Trophoblast cell (in vitro differentiated cells and primary cell): ENCODE data around the gene KLHDC8A.

Experiments
- DNase-seq, 2 donors: peaks; one replicate each; pipeline ENCODE4 v3.0.0-alpha.2; 2016
- H2AFZ ChIP-seq: 2 replicates; pipeline ENCODE4 v1.6.1; 2013; ENCODE audit warnings: low read length, moderate library complexity, mild to moderate bottlenecking; ENCODE audit not compliant: insufficient read depth, poor library complexity
- H2AK5ac ChIP-seq: 2 replicates; pipeline ENCODE4 v1.6.1; 2013; ENCODE audit warnings: mild to moderate bottlenecking, low read length
- H2BK120ac ChIP-seq: 2 replicates; pipeline ENCODE4 v1.6.1; 2013; ENCODE audit warnings: low read length, mild to moderate bottlenecking, moderate library complexity; ENCODE audit not compliant: insufficient read depth, poor library complexity
- H2BK12ac ChIP-seq: 2 replicates; pipeline ENCODE4 v1.6.1; 2013; ENCODE audit warnings: mild to moderate bottlenecking, low read length, moderate library complexity
- H2BK5ac ChIP-seq: 2 replicates; pipeline ENCODE4 v1.6.1; 2013; ENCODE audit warnings: low read length, low read depth, moderate library complexity, mild to moderate bottlenecking; ENCODE audit not compliant: poor library complexity
- H3K14ac ChIP-seq: 2 replicates; pipeline ENCODE4 v1.6.1; 2013; ENCODE audit warnings: mild to moderate bottlenecking, low read length
- H3K18ac ChIP-seq: 2 replicates; pipeline ENCODE4 v1.6.1; 2013; ENCODE audit warnings: mild to moderate bottlenecking, low read length
- H3K23ac ChIP-seq: 2 replicates; pipeline ENCODE4 v1.6.1; 2013; ENCODE audit warnings: low read length
- H3K27ac ChIP-seq: 2 replicates; pipeline ENCODE4 v1.5.1; 2013; ENCODE audit warnings: low read depth, mild to moderate bottlenecking, inconsistent platforms, low read length, moderate library complexity
- H3K27me3 ChIP-seq: 2 replicates; pipeline ENCODE4 v1.6.1; 2013; ENCODE audit warnings: inconsistent platforms, mild to moderate bottlenecking, low read length, moderate library complexity; ENCODE audit not compliant: insufficient read depth
- H3K36me3 ChIP-seq, 2 experiments: 1 replicate in 1 of 2; 2 replicates in 1 of 2; pipeline ENCODE4 v1.6.1; 2013; ENCODE audit warnings: low read length in 2 of 2, mild to moderate bottlenecking in 2 of 2, moderate library complexity in 1 of 2; ENCODE audit not compliant: insufficient read depth in 2 of 2, control insufficient read depth in 1 of 2
- H3K4ac ChIP-seq: 2 replicates; pipeline ENCODE4 v1.6.1; 2013; ENCODE audit warnings: low read depth, mild to moderate bottlenecking, low read length, moderate library complexity
- H3K4me1 ChIP-seq, 2 experiments: 1 replicate in 1 of 2; 2 replicates in 1 of 2; pipeline ENCODE4 v1.6.1; 2013; ENCODE audit warnings: low read length in 2 of 2, mild to moderate bottlenecking in 2 of 2, moderate library complexity in 1 of 2; ENCODE audit not compliant: insufficient read depth in 2 of 2, control insufficient read depth in 1 of 2
- H3K4me2 ChIP-seq: 2 replicates; pipeline ENCODE4 v1.6.1; 2013; ENCODE audit warnings: inconsistent platforms, mild to moderate bottlenecking, low read length, moderate library complexity
- H3K4me3 ChIP-seq: 2 replicates; pipeline ENCODE4 v1.5.1; 2013; ENCODE audit warnings: mild to moderate bottlenecking, low read depth, low read length, inconsistent platforms
- H3K79me1 ChIP-seq: one replicate; pipeline ENCODE4 v1.6.1; 2013; ENCODE audit warnings: low read length
- H3K79me2 ChIP-seq: 2 replicates; pipeline ENCODE4 v1.6.1; 2013; ENCODE audit warnings: low read length, mild to moderate bottlenecking; ENCODE audit not compliant: control insufficient read depth, insufficient read depth, poor library complexity
- H3K9ac ChIP-seq: 2 replicates; pipeline ENCODE4 v1.6.1; 2013; ENCODE audit warnings: mild to moderate bottlenecking, low read length
- H3K9me3 ChIP-seq: 2 replicates; pipeline ENCODE4 v1.6.1; 2013; ENCODE audit warnings: low read depth, mild to moderate bottlenecking, control low read depth, inconsistent platforms, low read length; ENCODE audit not compliant: insufficient read depth
- H4K12ac ChIP-seq: 2 replicates; pipeline ENCODE4 v1.6.1; 2013; ENCODE audit warnings: low read depth, mild to moderate bottlenecking, low read length, moderate library complexity
- H4K8ac ChIP-seq: 2 replicates; pipeline ENCODE4 v1.6.1; 2013; ENCODE audit warnings: low read depth, mild to moderate bottlenecking, low read length, moderate library complexity
- H4K91ac ChIP-seq: one replicate; pipeline ENCODE4 v1.6.1; 2013; ENCODE audit warnings: low read depth, mild to moderate bottlenecking, low read length, moderate library complexity
- WGBS: extraction: QIAGEN DNeasy Blood & Tissue Kit; methylation state at CpG from one replicate; pipeline ENCODE4 v1.1.7; 2013; ENCODE audit warnings: missing lambda C conversion rate; ENCODE audit not compliant: insufficient read length, insufficient coverage; ENCODE audit errors: extremely low coverage; 5-methylcytosine and 5-hydroxymethylcytosine counted together

Gene KLHDC8A

GRCh38 chr1:205358579-205358978 is 1.9 kb upstream of the KLHDC8A start:
- H3K27ac ChIP-seq: no peak overlapping the region
- no peak for DNase-seq
- no peaks in the 10 kb centered on the region for H3K9me3 ChIP-seq
- no peaks in the 10 kb centered on the region for H3K36me3 ChIP-seq
- no peak overlapping the region for H3K23ac ChIP-seq
- no peak overlapping the region for H2AFZ ChIP-seq
- H4K91ac ChIP-seq: no peak overlapping the region
- no peak overlapping the region for H2BK12ac ChIP-seq
- no peaks in the 10 kb centered on the region for H3K4me1 ChIP-seq
- no peak overlapping the region for H4K12ac ChIP-seq
- no peak overlapping the region for H4K8ac ChIP-seq
- H3K79me2 ChIP-seq: no peaks in the 10 kb centered on the region
- no peak overlapping the region for H2BK5ac ChIP-seq
- no peak overlapping the region for H3K4me2 ChIP-seq
- no peak overlapping the region for H3K9ac ChIP-seq
- H3K18ac ChIP-seq: no peak overlapping the region
- no peak overlapping the region for H3K4ac ChIP-seq
- no peak overlapping the region for H2AK5ac ChIP-seq
- no peak overlapping the region for H2BK120ac ChIP-seq
- no peak overlapping the region for H3K14ac ChIP-seq
- H3K79me1 ChIP-seq: no peaks in the 10 kb centered on the region
- H3K27me3 ChIP-seq: no peaks in the 10 kb centered on the region
- H3K4me3 ChIP-seq: no peak overlapping the region

GRCh38 chr1:205357567-205357966 is 845 bp upstream of the KLHDC8A start:
- no peak overlapping the region for H2BK120ac ChIP-seq
- no CpG with 5 or more reads among the region's 3 CpGs for WGBS
- no peaks in the 10 kb centered on the region for H3K9me3 ChIP-seq
- H3K79me1 ChIP-seq: no peaks in the 10 kb centered on the region
- H4K8ac ChIP-seq: no peak overlapping the region
- no peak overlapping the region for H3K4ac ChIP-seq
- no peak overlapping the region for H3K27ac ChIP-seq
- H3K14ac ChIP-seq: no peak overlapping the region
- H3K79me2 ChIP-seq: no peaks in the 10 kb centered on the region
- no peaks in the 10 kb centered on the region for H3K27me3 ChIP-seq
- no peak for DNase-seq
- H3K4me1 ChIP-seq: no peaks in the 10 kb centered on the region
- no peak overlapping the region for H3K4me3 ChIP-seq
- H3K9ac ChIP-seq: no peak overlapping the region
- no peak overlapping the region for H2BK5ac ChIP-seq
- no peak overlapping the region for H3K18ac ChIP-seq
- no peak overlapping the region for H3K23ac ChIP-seq
- H2BK12ac ChIP-seq: no peak overlapping the region
- no peaks in the 10 kb centered on the region for H3K36me3 ChIP-seq
- H4K12ac ChIP-seq: no peak overlapping the region
- no peak overlapping the region for H2AK5ac ChIP-seq
- no peak overlapping the region for H2AFZ ChIP-seq
- H4K91ac ChIP-seq: no peak overlapping the region
- H3K4me2 ChIP-seq: no peak overlapping the region

- no peak for DNase-seq
- Histone ChIP-seq H3K27ac (no peak overlapping the region), H2BK120ac (no peak overlapping the region), H3K9ac (no peak overlapping the region), H2AFZ (no peak overlapping the region), H4K8ac (no peak overlapping the region), H3K27me3 (no peaks in the 10 kb centered on the region), H3K79me2 (no peaks in the 10 kb centered on the region), H3K9me3 (peaks cover 3% of the 10 kb centered on the region), H4K12ac (no peak overlapping the region), H2BK12ac (no peak overlapping the region), H3K4me3 (no peak overlapping the region), H3K4ac (no peak overlapping the region), H3K79me1 (peaks cover 2% of the 10 kb centered on the region), H3K23ac (no peak overlapping the region), H4K91ac (no peak overlapping the region), H3K14ac (no peak overlapping the region), H2BK5ac (no peak overlapping the region), H3K4me2 (no peak overlapping the region), H3K36me3 (no peaks in the 10 kb centered on the region), H2AK5ac (no peak overlapping the region), H3K4me1 (peaks cover 3 to 8% of the 10 kb centered on the region in 2 experiments), H3K18ac (no peak overlapping the region)
- no CpG with 5 or more reads among the region's 3 CpGs for WGBS
Measured at GRCh38 chr1:205355075-205355453, 1.7 kb downstream of the KLHDC8A start.

GRCh38 chr1:205354259-205355074 is 2.3 kb downstream of the KLHDC8A start:
- Histone ChIP-seq H3K23ac (no peak overlapping the region), H3K18ac (no peak overlapping the region), H2AFZ (no peak overlapping the region), H3K4me2 (no peak overlapping the region), H2BK120ac (no peak overlapping the region), H3K4me1 (peaks cover 3 to 8% of the 10 kb centered on the region in 2 experiments), H3K27me3 (no peaks in the 10 kb centered on the region), H2BK5ac (no peak overlapping the region), H3K4ac (no peak overlapping the region), H3K36me3 (no peaks in the 10 kb centered on the region), H2BK12ac (no peak overlapping the region), H3K79me1 (peaks cover 2% of the 10 kb centered on the region), H3K14ac (no peak overlapping the region), H4K8ac (no peak overlapping the region), H3K9ac (no peak overlapping the region), H2AK5ac (no peak overlapping the region), H4K12ac (no peak overlapping the region), H3K4me3 (no peak overlapping the region), H3K27ac (no peak overlapping the region), H3K9me3 (peaks cover 3% of the 10 kb centered on the region), H3K79me2 (no peaks in the 10 kb centered on the region), H4K91ac (no peak overlapping the region)
- WGBS: no CpG with 5 or more reads among the region's 5 CpGs
- DNase-seq: peak; percentile 46 to 86
